ENCODE measurements around the gene CCDC57. TPM values are rescaled to one million over a fixed set of nuclear protein-coding genes. Genes with fewer than 3 reads are reported as not detected.
"Not testable (repeated sequence)": the region's sequence is repeated elsewhere in the genome, so short reads cannot be mapped to it uniquely, and the experiment has no call there.

CCDC57 gene
- total RNA-seq, 1 experiment from 2014 or later, result 22.1 TPM

- DNase-seq (ENCODE audit: low spot score), result no peak
- in situ Hi-C loops (cut with HindIII; ENCODE audit: low sequenced_read_pairs), result no loop called here
Observed at GRCh38 chr17:82215095-82215971, 2.7 kb upstream of the CCDC57 start.

- in situ Hi-C loops (cut with HindIII; ENCODE audit: low sequenced_read_pairs), result no loop called here
- no peak for DNase-seq (ENCODE audit: low spot score)
Observed at GRCh38 chr17:82214012-82214628, 1.5 kb upstream of the CCDC57 start.

DNA sequence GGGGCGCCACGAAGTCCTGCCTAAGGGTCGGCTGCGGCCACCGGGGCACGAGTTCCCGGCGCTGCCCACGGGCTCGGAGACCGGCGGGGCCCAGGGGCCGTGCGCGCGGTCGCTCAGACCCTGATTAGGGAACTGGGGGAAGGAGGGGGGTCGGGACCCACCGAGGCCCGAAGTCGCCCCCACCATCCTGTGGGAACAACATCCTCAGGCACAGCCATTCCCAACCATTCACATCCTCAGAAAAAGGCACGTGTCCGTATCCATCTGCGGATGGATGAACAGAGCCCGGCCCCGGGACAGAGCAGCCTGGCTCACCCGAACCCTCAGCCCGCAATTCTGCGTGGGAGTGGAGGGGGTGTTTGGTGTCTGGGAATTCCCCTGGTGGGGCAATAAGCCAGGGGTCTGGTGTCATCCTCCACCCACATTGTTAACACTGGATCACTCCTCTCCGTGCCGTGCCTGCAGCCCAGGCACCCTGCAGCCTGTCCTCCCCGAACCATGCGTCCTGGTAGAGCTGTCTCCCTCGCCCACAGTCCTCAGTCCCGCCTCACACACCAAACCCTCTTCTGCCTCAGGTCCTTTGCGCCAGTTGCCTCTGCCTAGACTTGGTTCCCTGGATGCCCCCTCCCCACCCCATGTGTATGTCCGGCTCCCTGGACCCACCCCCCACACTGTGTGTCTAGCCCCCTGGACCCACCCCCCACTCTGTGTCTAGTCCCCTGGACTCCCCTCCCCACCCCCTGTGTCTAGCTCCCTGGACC, 789 bp upstream of the CCDC57 start:
- DNase-seq (ENCODE audit: low spot score), result peak; percentile 92
- in situ Hi-C loops (cut with HindIII; ENCODE audit: low sequenced_read_pairs), result no loop called here

DNA sequence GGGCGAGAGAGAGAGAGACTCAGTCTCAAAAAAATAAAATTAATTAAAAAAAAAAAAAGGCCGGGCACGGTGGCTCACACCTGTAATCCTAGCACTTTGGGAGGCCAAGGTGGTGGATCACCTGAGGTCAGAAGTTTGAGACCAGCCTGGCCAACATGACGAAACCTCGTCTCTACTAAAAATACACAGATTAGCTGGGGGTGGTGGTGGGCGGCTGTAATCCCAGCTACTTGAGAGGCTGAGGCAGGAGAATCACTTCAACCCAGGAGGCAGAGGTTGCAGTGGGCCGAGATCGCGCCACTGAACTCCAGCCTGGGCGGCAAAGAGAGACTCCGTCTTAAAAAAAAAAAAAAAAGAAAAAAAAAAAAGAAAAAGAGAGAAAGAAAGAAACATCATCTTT, 2.0 kb downstream of the CCDC57 start:
- in situ Hi-C loops (cut with HindIII; ENCODE audit: low sequenced_read_pairs); DNase-seq (ENCODE audit: low spot score): not testable (repeated sequence)

DNA sequence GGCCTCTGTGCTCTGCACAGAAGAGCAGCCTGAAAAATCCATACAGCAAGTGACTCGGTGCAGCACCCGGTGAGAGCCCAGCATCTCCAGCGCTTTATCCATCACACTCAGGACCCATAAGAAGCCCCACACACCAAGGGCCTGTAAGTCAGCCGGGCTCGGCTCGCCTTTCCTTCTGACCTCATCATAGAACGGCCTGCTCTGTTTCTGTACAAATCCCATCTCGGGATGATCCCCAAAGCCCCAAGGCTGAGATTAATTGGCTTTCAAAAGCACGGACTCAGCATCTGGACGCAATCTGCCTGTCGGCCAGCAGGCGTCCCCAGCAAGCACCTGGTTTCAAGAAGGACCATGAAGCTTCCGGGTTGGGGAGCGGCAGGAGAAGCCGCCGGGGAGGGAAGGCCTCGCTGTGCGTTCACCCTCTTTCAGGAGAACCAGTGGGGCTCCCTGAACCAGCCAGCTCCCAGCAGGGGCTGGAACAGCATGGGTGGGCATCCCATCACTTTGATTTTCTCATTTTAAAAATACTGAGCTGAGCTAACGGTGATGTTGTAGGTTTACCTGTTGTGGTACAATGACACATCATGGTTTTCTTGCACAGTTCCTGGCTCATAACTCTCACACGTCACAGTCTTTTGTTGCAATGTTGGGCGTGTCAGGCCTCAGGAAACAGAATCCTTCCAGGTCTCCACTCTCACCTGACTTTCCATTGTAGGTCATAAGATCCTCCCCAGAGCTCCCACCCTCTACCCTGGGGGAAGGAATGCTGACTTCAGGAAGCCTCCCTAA, 6.7 kb downstream of the CCDC57 start:
- in situ Hi-C loops (cut with HindIII; ENCODE audit: low sequenced_read_pairs), result no loop called here
- DNase-seq (ENCODE audit: low spot score), result peak; percentile 87

- DNase-seq (ENCODE audit: low spot score), result no peak
- in situ Hi-C loops (cut with HindIII; ENCODE audit: low sequenced_read_pairs), result no loop called here
Observed at GRCh38 chr17:82204831-82205719, 7.6 kb downstream of the CCDC57 start.

GRCh38 chr17:82203920-82204319, 8.7 kb downstream of the CCDC57 start:
- no peak for DNase-seq (ENCODE audit: low spot score)
- in situ Hi-C loops (cut with HindIII; ENCODE audit: low sequenced_read_pairs), result no loop called here

DNA sequence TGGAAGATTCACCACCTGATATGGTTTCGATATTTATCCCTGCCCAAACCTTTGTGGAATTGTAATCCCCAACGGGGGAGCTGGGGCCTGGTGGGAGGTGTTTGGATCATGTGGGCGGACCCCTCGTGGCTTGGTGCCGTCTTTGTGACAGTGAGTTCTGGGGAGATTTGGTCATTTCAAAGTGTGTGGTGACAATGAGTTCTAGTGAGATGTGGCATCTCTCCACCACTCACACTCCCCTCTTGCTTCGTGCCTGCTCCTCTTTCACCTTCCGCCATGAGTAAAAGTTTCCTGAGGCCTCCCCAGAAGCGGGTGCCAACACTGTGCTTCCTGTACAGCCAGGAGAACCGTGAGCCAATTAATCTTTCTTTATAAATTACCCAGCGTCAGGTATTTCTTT, 9.7 kb downstream of the CCDC57 start:
- DNase-seq (ENCODE audit: low spot score), result no peak
- in situ Hi-C loops (cut with HindIII; ENCODE audit: low sequenced_read_pairs), result no loop called here

- DNase-seq (ENCODE audit: low spot score), result no peak
- in situ Hi-C loops (cut with HindIII; ENCODE audit: low sequenced_read_pairs), result no loop called here
Observed at GRCh38 chr17:82201498-82201910, 11.1 kb downstream of the CCDC57 start.

DNA sequence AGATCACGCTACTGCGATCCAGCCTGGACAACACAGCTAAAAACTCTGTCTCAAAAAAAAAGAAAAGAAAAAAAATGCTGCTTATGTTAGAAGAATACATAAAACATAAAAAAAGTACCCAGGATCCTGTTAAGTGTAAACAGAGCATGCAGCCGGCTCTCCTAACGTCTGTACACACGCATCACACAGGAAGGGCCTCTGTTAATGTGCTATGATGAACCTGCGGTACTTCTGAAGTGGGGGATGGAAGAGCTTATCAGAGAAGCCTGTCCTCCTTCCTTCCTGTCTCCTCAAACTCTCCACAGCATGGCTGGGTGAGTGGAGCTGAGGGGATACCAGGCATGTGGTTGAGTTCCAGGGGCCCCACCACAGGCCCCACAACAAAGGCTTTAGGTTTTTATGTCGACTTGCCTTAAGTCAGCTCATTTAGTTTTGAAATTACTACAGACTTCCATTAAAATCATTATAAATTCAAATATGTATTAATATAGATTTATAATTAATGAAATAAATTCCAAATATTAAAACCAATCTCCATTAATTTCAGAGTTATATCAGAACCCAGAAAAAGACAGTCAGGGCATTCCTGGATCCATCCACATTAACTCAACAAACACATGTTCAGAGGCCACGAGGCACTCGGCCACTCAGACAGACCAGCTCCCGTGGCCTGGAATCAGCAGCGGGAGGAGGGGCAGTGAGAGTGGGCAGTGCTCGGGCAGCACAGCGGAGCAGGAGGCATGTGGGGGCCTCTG, 11.7 kb downstream of the CCDC57 start:
- in situ Hi-C loops (cut with HindIII; ENCODE audit: low sequenced_read_pairs), result no loop called here
- no peak for DNase-seq (ENCODE audit: low spot score)

- no peak for DNase-seq (ENCODE audit: low spot score)
- in situ Hi-C loops (cut with HindIII; ENCODE audit: low sequenced_read_pairs), result no loop called here
Observed at GRCh38 chr17:82200135-82200534, 12.5 kb downstream of the CCDC57 start.

- DNase-seq (ENCODE audit: low spot score), result no peak
- in situ Hi-C loops (cut with HindIII; ENCODE audit: low sequenced_read_pairs), result no loop called here
Observed at GRCh38 chr17:82199496-82199895, 13.1 kb downstream of the CCDC57 start.

DNA sequence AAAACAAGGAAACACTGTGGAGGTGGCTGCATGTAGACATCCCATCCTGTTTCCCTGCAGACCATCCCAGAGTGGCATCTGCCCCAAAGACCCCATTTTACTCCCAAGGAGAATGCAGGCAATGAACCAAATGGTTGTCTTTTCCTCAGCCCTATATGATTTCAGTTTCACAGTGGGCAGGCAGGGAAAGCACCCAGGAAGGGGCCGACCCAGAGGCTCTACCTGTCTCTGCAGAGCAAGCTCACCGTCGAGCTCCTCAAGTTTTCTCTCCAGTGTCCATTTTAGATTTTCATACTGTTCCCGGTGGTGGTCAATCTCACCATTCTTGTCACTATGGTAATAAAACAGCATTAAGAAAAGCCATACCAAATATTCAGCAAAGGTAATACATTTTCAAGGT, 14.6 kb downstream of the CCDC57 start:
- DNase-seq (ENCODE audit: low spot score), result no peak

GRCh38 chr17:82195675-82196672, 16.7 kb downstream of the CCDC57 start:
- in situ Hi-C loops (cut with HindIII; ENCODE audit: low sequenced_read_pairs), result no loop called here

More for the DNA sequence above, 14.6 kb downstream of the CCDC57 start:
- in situ Hi-C loops (cut with HindIII; ENCODE audit: low sequenced_read_pairs), result no loop called here

DNA sequence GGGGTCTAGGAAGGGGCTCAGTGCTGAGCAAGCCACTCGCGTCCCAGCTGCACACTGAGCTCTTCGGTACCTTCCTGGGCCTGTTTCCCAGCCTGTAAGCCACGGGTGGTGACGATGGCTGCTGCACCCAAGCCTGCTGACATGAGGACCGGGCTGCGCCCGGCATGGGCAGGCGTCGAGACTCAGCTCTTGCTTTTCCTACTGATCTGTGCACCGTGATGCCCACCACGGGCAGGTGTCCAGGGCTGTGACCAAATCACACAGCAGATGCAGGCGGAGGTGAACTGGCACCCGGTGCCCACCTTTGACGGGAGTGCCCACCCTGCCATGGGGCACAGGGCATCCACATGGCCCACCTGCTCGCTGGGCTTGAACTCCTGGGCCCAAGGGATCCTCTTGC, 17.9 kb downstream of the CCDC57 start:
- DNase-seq (ENCODE audit: low spot score), result no peak
- in situ Hi-C loops (cut with HindIII; ENCODE audit: low sequenced_read_pairs), result no loop called here

More at GRCh38 chr17:82195675-82196672, 16.7 kb downstream of the CCDC57 start:
- no peak for DNase-seq (ENCODE audit: low spot score)

- in situ Hi-C loops (cut with HindIII; ENCODE audit: low sequenced_read_pairs), result no loop called here
- DNase-seq (ENCODE audit: low spot score), result no peak
Observed at GRCh38 chr17:82193520-82194220, 19.0 kb downstream of the CCDC57 start.
